ENCODE results near the gene OR51B6. TPM values are rescaled to one million over a fixed set of nuclear protein-coding genes. Genes with fewer than 3 reads are reported as not detected.

OR51B6 gene
- total and polyA plus RNA-seq, 9 of the 15 experiments (the other 6 are each of a cell fraction or from before 2014, with no cell fraction given) = 0.06 to 0.97 TPM; not detected in 7

- TF ChIP-seq FOS (IDR thresholded peaks at IDR 0.05; ENCODE audit: extremely low read depth, insufficient read length) (no peak), RHOXF2B (CRISPR knock-in tag; conservative IDR thresholded peaks at IDR 0.05) (no peak), MAFF (IDR thresholded peaks at IDR 0.05; ENCODE audit: low read length) (no peak), SIX5 (IDR thresholded peaks at IDR 0.05; ENCODE audit: borderline replicate concordance in 1 of 2, insufficient read depth in 1 of 2, low read depth in 1 of 2, low read length in 2 of 2) (no peak), ZSCAN32 (CRISPR knock-in tag; IDR thresholded peaks at IDR 0.05) (no peak), ZNF79 (CRISPR knock-in tag; IDR thresholded peaks at IDR 0.05; ENCODE audit: low read depth) (no peak), ATF7 (IDR thresholded peaks at IDR 0.05) (0 out of 2 replicates have a peak, but pooled peaks have one; percentile 42), ZBTB5 (IDR thresholded peaks at IDR 0.05) (no peak), CEBPZ (IDR thresholded peaks at IDR 0.05; ENCODE audit: borderline replicate concordance, low read depth, low read length) (no peak), SMARCB1 (IDR thresholded peaks at IDR 0.05; ENCODE audit: insufficient read length, low read depth) (no peak), HEY1 (CRISPR knock-in tag; IDR thresholded peaks at IDR 0.05; ENCODE audit: borderline replicate concordance) (no peak), MTA3 (IDR thresholded peaks at IDR 0.05; ENCODE audit: borderline replicate concordance) (no peak), ZNF175 (CRISPR knock-in tag; IDR thresholded peaks at IDR 0.05; ENCODE audit: low read depth) (no peak), MCM7 (IDR thresholded peaks at IDR 0.05) (no peak), ZNF707 (CRISPR knock-in tag; conservative IDR thresholded peaks at IDR 0.05) (no peak), LCOR (CRISPR knock-in tag; IDR thresholded peaks at IDR 0.05) (0 out of 2 replicates have a peak, but pooled peaks have one; percentile 23), ZFP91 (CRISPR knock-in tag; IDR thresholded peaks at IDR 0.05) (no peak), ILK (tag; IDR thresholded peaks at IDR 0.05; ENCODE audit: borderline replicate concordance, low read depth) (no peak), POLR3G (IDR thresholded peaks at IDR 0.05; ENCODE audit: extremely low read depth, insufficient read length, insufficient replicate concordance) (no peak), IRF2 (CRISPR knock-in tag; IDR thresholded peaks at IDR 0.05) (no peak), SRSF3 (IDR thresholded peaks at IDR 0.05; ENCODE audit: insufficient read depth, low read length) (no peak), PREB (CRISPR knock-in tag; IDR thresholded peaks at IDR 0.05) (no peak)
Measured at GRCh38 chr11:5369789-5370188, 18.5 kb downstream of the OR51B6 start (continued).

All from K562 (cell line).